ENCODE measurements around the gene AGRP.

GRCh38 chr16:67528222-67528869 is 45.0 kb upstream of the AGRP start, which contains the start of gene RIPOR1:
- TF ChIP-seq TAF1 (IDR thresholded peaks at IDR 0.05; ENCODE audit: borderline replicate concordance, low read depth, low read length) (no peak), POLR2AphosphoS5 (IDR thresholded peaks at IDR 0.05; ENCODE audit: low read depth, low read length) (no peak)
